SK-N-SH (cell line): Measurements from ENCODE around the gene BLOC1S3. TPM values are rescaled to one million over a fixed set of nuclear protein-coding genes. Genes with fewer than 3 reads are reported as not detected.

Source experiments
- CTCF ChIA-PET: fragments of 300-600, 350-600 bp; formaldehyde crosslinking; extraction: SDS; loops from one replicate; lab custom pipeline; 2021; lab: Yijun Ruan, JAX
- POLR2A ChIA-PET: fragments of 350-600 bp; sonication (Branson Sonifier 250); formaldehyde crosslinking; extraction: SDS; loops from one replicate; lab custom pipeline; 2020; ENCODE audit warnings: antibody characterized with exemption, inconsistent platforms; lab: Yijun Ruan, JAX
- DNase-seq: peaks from one replicate; pipeline ENCODE4 v3.0.0; 2012
- H2AFZ ChIP-seq: fragments of 200-600 bp; sonication (generic); 2 replicates; pipeline ENCODE4 v1.8.1; 2016; ENCODE audit warnings: antibody characterized with exemption, mild to moderate bottlenecking, low read depth
- H3F3A ChIP-seq: fragments of 200-600 bp; sonication (generic); replicated peaks from 2 replicates; pipeline ENCODE3; 2016; ENCODE audit warnings: antibody characterized with exemption, mild to moderate bottlenecking; ENCODE audit not compliant: insufficient read depth
- H3K27ac ChIP-seq, 2 experiments: fragments of 200-500 bp in 1 of 2; fragments of 200-600 bp in 1 of 2; sonication (Bioruptor generic) in 1 of 2; sonication (generic), shearing (Covaris generic) in 1 of 2; 2 replicates each; pipeline versions ENCODE4 v1.5.1 to v1.6.1; 2014 to 2016; ENCODE audit warnings: low read depth in 2 of 2, inconsistent platforms in 1 of 2, low read length in 1 of 2, mild to moderate bottlenecking in 1 of 2, mixed read lengths in 1 of 2
- H3K27me3 ChIP-seq: fragments of 200-600 bp; sonication (generic), shearing (Covaris generic); 2 replicates; pipeline ENCODE4 v1.6.1; 2016; ENCODE audit warnings: mixed run types; ENCODE audit not compliant: insufficient read depth
- H3K36me3 ChIP-seq, 2 experiments: fragments of 200-500 bp in 1 of 2; fragments of 200-600 bp in 1 of 2; sonication (Bioruptor generic) in 1 of 2; sonication (generic) in 1 of 2; replicated peaks in 1 of 2; 2 replicates each; pipeline versions ENCODE3 to v1.5.1; 2014 to 2016; ENCODE audit warnings: low read length in 1 of 2, mild to moderate bottlenecking in 1 of 2; ENCODE audit not compliant: insufficient read depth in 2 of 2, control insufficient read depth in 1 of 2
- H3K4me1 ChIP-seq, 2 experiments: fragments of 200-500 bp in 1 of 2; fragments of 200-600 bp in 1 of 2; sonication (Bioruptor generic) in 1 of 2; sonication (generic), shearing (Covaris generic) in 1 of 2; 2 replicates each; pipeline versions ENCODE4 v1.5.1 to v1.6.1; 2014 to 2016; ENCODE audit warnings: low read depth in 1 of 2, low read length in 1 of 2, mixed run types in 1 of 2; ENCODE audit not compliant: insufficient read depth in 2 of 2, control insufficient read depth in 1 of 2
- H3K4me2 ChIP-seq: fragments of 200-600 bp; sonication (generic), shearing (Covaris generic); 2 replicates; pipeline ENCODE4 v1.6.1; 2017; ENCODE audit warnings: mixed run types
- H3K4me3 ChIP-seq, 2 experiments: fragments of 200-500 bp in 1 of 2; fragments of 200-600 bp in 1 of 2; sonication (Bioruptor generic) in 1 of 2; sonication (generic), shearing (Covaris generic) in 1 of 2; 2 replicates each; pipeline versions ENCODE4 v1.5.1 to v1.8.1; 2014 to 2016; ENCODE audit warnings: low read depth in 2 of 2, inconsistent platforms in 1 of 2, low read length in 1 of 2, mild to moderate bottlenecking in 1 of 2, mixed read lengths in 1 of 2, moderate library complexity in 1 of 2
- H3K79me2 ChIP-seq: fragments of 200-600 bp; sonication (generic); 2 replicates; pipeline ENCODE4 v1.8.1; 2017; ENCODE audit warnings: mild to moderate bottlenecking; ENCODE audit not compliant: insufficient read depth
- H3K9ac ChIP-seq: fragments of 200-600 bp; sonication (generic); 2 replicates; pipeline ENCODE4 v1.6.1; 2017; ENCODE audit warnings: mixed run types
- H3K9me2 ChIP-seq: fragments of 200-600 bp; sonication (generic); 2 replicates; pipeline ENCODE4 v1.6.1; 2017; ENCODE audit warnings: mixed run types
- H3K9me3 ChIP-seq: fragments of 200-600 bp; sonication (generic); 2 replicates; pipeline ENCODE4 v1.6.1; 2017; ENCODE audit warnings: mixed run types, mild to moderate bottlenecking, moderate library complexity
- H4K20me1 ChIP-seq: fragments of 200-600 bp; sonication (generic); 2 replicates; pipeline ENCODE4 v1.6.1; 2017; ENCODE audit warnings: mild to moderate bottlenecking, mixed run types; ENCODE audit not compliant: insufficient read depth
- CHD2 ChIP-seq: fragments of 150-350 bp; IDR thresholded peaks from 2 replicates; pipeline ENCODE4 v1.6.1; 2018; ENCODE audit warnings: low read length; ENCODE audit not compliant: partially characterized antibody
- CTCF ChIP-seq: fragments of 200-600 bp; sonication (generic); IDR thresholded peaks from 2 replicates; pipeline ENCODE4 v1.6.1; 2017; ENCODE audit warnings: antibody characterized with exemption, mild to moderate bottlenecking, moderate library complexity
- EP300 ChIP-seq, 2 experiments: IDR thresholded peaks; 2 replicates each; pipeline versions ENCODE4 v1.4.0 to v1.6.1; 2012; ENCODE audit warnings: borderline replicate concordance in 1 of 2, low read depth in 1 of 2, low read length in 1 of 2
- FOSL2 ChIP-seq: IDR thresholded peaks from 2 replicates; pipeline ENCODE4 v1.4.0; 2012; ENCODE audit warnings: low read depth, mild to moderate bottlenecking, moderate library complexity, borderline replicate concordance
- FOXM1 ChIP-seq: IDR thresholded peaks from 2 replicates; pipeline ENCODE4 v1.4.0; 2012; ENCODE audit warnings: low read depth, mild to moderate bottlenecking
- NRF1 ChIP-seq: IDR thresholded peaks from 2 replicates; pipeline ENCODE4 v1.6.1; 2012; ENCODE audit warnings: low read depth, mild to moderate bottlenecking, low read length
- POLR2AphosphoS5 ChIP-seq: IDR thresholded peaks from 2 replicates; pipeline ENCODE4 v1.6.1; 2012; ENCODE audit warnings: low read depth, low read length
- RAD21 ChIP-seq: IDR thresholded peaks from 2 replicates; pipeline ENCODE4 v1.6.1; 2012; ENCODE audit warnings: mild to moderate bottlenecking, low read length
- SIN3A ChIP-seq: IDR thresholded peaks from 2 replicates; pipeline ENCODE4 v1.6.1; 2012; ENCODE audit warnings: low read depth, mild to moderate bottlenecking, low read length, moderate library complexity, borderline replicate concordance
- TAF1 ChIP-seq: IDR thresholded peaks from 2 replicates; pipeline ENCODE4 v1.6.1; 2012; ENCODE audit warnings: low read depth, mild to moderate bottlenecking, low read length, moderate library complexity, borderline replicate concordance
- YY1 ChIP-seq: IDR thresholded peaks from 2 replicates; pipeline ENCODE4 v1.4.0; 2012; ENCODE audit warnings: low read depth, mild to moderate bottlenecking
- WGBS: methylation state at CpG from one replicate; pipeline ENCODE4 v1.1.6; 2017; ENCODE audit warnings: low lambda C conversion rate; 5-methylcytosine and 5-hydroxymethylcytosine counted together
- polyA plus RNA-seq, 3 experiments: library from polyadenylated mRNA; depleted of rRNA; stranded (reverse); fragments of >200 nt; gene quantifications; 2 replicates each; pipeline ENCODE4 v1.2.3, GENCODE V29; 2012
- TF ChIP-seq, protein P1 (sequence below): IDR thresholded peaks from 2 replicates; pipeline ENCODE4 v1.4.0; 2012; ENCODE audit warnings: low read depth
- TF ChIP-seq, protein P2 (sequence below): IDR thresholded peaks from 2 replicates; pipeline ENCODE4 v1.4.0; 2012; ENCODE audit warnings: low read depth, borderline replicate concordance
- TF ChIP-seq, protein P3 (sequence below): IDR thresholded peaks from 2 replicates; pipeline ENCODE4; 2012

BLOC1S3 gene
- polyA plus RNA-seq, 1 of the 3 experiments (the other 2 are of a cell fraction) = 3.0 TPM

- H3K4me2 ChIP-seq = no peak overlapping the region
- H3K4me1 ChIP-seq = peaks cover 0 to 13% of the 10 kb centered on the region in 2 experiments; a peak in 1 of 4 replicates
- H3K27ac ChIP-seq = no peak overlapping the region
- TF ChIP-seq, protein P1, sequence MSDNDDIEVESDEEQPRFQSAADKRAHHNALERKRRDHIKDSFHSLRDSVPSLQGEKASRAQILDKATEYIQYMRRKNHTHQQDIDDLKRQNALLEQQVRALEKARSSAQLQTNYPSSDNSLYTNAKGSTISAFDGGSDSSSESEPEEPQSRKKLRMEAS = no peak
- TF ChIP-seq, protein P2, sequence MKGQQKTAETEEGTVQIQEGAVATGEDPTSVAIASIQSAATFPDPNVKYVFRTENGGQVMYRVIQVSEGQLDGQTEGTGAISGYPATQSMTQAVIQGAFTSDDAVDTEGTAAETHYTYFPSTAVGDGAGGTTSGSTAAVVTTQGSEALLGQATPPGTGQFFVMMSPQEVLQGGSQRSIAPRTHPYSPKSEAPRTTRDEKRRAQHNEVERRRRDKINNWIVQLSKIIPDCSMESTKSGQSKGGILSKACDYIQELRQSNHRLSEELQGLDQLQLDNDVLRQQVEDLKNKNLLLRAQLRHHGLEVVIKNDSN = no peak
- no peak for TF ChIP-seq FOXM1
- TF ChIP-seq CHD2 = no peak
- TF ChIP-seq EP300 (IDR thresholded peaks at IDR 0.05; ENCODE audit: borderline replicate concordance in 1 of 2, low read depth in 1 of 2, low read length in 1 of 2) = no peak
- TF ChIP-seq, all 33 proteins: peak for 0
- Histone ChIP-seq H3F3A (peaks cover 9% of the 10 kb centered on the region), H3K9me3 (no peaks in the 10 kb centered on the region), H3K36me3 (peaks cover 0 to 5% of the 10 kb centered on the region in 2 experiments), H3K27me3 (no peaks in the 10 kb centered on the region), H2AFZ (no peak overlapping the region), H3K9me2 (no peaks in the 10 kb centered on the region), H3K4me3 (no peak overlapping the region), H4K20me1 (no peaks in the 10 kb centered on the region), H3K9ac (no peak overlapping the region), H3K79me2 (peaks cover 20% of the 10 kb centered on the region)
- CTCF ChIA-PET = interaction anchor here (0.6 kb wide), 1 partner anchor 11 kb away, joined by 3 read pairs; no protein-coding TSS in a partner anchor
- POLR2A ChIA-PET = no interaction called here
- DNase-seq = no peak
- WGBS = 79% methylated on average over 10 of the region's 10 CpGs
These were observed 2.9 kb upstream of the BLOC1S3 start for GRCh38 chr19:45175515-45176345.

DNA sequence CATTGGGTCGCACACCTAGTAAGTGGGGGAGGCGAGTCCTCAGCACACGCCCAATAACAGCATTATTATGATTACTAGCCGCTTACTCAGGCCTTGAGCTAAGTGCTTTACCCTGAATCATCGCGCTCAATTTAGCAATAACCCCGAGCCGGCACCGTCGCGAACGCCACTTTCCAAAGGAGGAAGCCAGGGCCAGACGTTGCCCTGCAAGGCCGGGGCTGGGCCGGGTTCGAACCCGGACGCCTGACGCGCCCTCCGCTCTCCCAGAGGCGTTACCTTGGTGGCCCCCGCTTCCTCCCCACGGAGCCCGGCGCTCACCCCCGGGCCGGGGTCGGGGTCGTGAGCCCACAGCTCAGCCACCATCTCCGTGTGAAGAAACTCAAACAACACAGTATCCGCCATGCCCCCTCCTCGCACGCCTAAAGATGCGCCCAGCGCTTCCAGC, 745 bp upstream of the BLOC1S3 start, which contains the start of gene TRAPPC6A:
Gene TRAPPC6A, minus strand, starts transcription at position 421 of the 445 bp plus-strand sequence. Its CDS starts 19 bp downstream, at position 402.
- Histone ChIP-seq H3K9me2 (no peaks in the 10 kb centered on the region), H3K27me3 (no peaks in the 10 kb centered on the region), H3K4me2 (peak within 1 kb of the TSS; percentile 99), H3K4me1 (peaks cover 0 to 13% of the 10 kb centered on the region in 2 experiments; a peak in 1 of 4 replicates), H3K9me3 (no peaks in the 10 kb centered on the region), H3K27ac (peak within 1 kb of the TSS; percentile 53 to 82), H3K4me3 (peak within 1 kb of the TSS; percentile 81 to 97), H4K20me1 (no peaks in the 10 kb centered on the region), H3F3A (peaks cover 9% of the 10 kb centered on the region), H3K9ac (peak within 1 kb of the TSS; percentile 87), H2AFZ (peak within 1 kb of the TSS; percentile 79), H3K36me3 (peaks cover 0 to 5% of the 10 kb centered on the region in 2 experiments), H3K79me2 (peaks cover 29% of the 10 kb centered on the region)
- TF ChIP-seq, protein P3, sequence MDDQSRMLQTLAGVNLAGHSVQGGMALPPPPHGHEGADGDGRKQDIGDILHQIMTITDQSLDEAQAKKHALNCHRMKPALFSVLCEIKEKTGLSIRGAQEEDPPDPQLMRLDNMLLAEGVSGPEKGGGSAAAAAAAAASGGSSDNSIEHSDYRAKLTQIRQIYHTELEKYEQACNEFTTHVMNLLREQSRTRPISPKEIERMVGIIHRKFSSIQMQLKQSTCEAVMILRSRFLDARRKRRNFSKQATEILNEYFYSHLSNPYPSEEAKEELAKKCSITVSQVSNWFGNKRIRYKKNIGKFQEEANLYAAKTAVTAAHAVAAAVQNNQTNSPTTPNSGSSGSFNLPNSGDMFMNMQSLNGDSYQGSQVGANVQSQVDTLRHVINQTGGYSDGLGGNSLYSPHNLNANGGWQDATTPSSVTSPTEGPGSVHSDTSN = no peak
- TF ChIP-seq RAD21 (no peak), FOSL2 (no peak), NRF1 (no peak), SIN3A (peak; percentile 59; the same call in 1 of the 2 replicates), TAF1 (peak; percentile 39; the same call in 1 of the 2 replicates), POLR2AphosphoS5 (peak; percentile 38; the same call in 1 of the 2 replicates), CTCF (no peak), FOXM1 (no peak), YY1 (peak; percentile 82)
- POLR2A ChIA-PET = interaction anchor here (1.0 to 1.8 kb wide), 3 partner anchors 86 to 106 kb away, joined by 3 to 7 read pairs (median 4); partner anchors contain the start of genes GEMIN7 and PPP1R37
- 3% methylated on average over 8 of the region's 36 CpGs for WGBS
- CTCF ChIA-PET = interaction anchor here (0.6 to 1.7 kb wide), 10 partner anchors 9 to 262 kb away, joined by 3 to 6 read pairs (median 4); partner anchors contain the start of gene EXOC3L2
- no peak for DNase-seq
